NCI-H1092 (cell line): ENCODE measurements around the gene RPN2.
A peak's percentile ranks its signal among the peaks of the same experiment; 100 is the strongest.

Experiments
- DNase-seq: peaks from one replicate; lab custom pipeline; 2025; lab: John Stamatoyannopoulos, UW

Gene RPN2

DNA sequence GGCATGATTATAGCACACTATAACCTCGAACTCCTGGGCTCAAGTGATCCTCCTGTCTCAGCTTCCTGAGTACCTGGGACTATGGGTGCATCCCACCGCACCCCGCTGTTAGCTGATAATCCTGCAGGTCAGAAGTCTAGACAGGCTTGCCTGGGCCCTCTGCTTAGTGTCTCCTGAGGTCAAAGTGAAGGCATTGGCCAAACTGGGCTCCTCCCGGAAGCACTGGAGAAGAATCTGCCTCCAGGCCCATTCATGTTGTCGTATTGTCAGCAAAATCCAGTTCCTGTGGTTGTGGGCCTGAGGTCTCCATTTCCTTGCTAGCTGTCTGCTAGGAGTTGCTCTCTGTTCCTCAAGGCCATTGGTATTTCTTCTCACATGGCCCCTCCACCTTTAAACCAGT, 6.6 kb downstream of the RPN2 start:
- DNase-seq, result no peak

DNA sequence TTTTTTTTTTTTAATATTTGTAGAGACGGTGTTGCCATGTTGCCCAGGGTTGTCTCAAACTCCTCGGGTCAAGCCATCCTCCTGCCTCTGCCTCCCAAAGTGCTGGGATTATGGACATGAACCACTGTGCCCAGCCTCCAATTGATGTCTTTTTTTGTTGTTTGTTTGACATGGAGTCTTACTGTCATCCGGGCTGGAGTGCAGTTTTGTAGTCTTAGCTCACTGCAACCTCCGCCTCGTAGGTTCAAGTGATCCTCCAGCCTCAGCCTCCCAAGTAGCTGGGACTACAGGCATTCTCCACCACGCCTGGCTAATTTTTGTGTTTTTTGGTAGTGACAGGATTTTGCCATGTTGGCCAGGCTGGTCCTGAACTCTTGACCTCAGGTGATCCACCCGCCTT, 9.7 kb downstream of the RPN2 start:
- no peak for DNase-seq

DNA sequence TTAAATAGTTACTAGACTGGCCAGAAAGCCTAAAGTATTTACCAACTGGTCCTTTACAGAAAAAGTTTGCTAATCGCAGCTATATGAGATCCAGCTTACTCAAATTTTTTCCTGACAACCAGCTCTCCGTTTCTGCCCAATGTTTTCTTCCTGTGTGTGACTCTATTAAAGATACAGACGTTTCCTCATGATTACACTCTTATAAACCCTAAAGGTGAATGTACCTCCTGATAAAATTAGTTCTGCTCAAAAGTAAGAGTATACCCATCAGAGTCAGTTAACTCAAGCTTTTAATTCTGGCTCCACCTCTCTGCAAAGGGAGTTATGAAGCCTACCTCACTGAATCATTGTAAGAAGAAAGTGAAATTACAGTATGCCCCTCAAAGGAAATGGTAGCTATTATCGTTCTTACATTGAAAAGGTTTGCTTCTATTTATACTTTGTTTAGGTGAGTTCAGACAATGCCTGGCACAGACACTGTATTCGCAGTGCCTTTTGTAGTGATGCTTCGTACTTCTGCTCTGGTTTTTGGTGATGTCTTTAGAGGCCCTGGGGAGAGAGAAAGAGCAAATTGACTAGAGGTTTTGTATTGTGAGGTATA, 10.4 kb downstream of the RPN2 start:
- DNase-seq, result no peak

DNA sequence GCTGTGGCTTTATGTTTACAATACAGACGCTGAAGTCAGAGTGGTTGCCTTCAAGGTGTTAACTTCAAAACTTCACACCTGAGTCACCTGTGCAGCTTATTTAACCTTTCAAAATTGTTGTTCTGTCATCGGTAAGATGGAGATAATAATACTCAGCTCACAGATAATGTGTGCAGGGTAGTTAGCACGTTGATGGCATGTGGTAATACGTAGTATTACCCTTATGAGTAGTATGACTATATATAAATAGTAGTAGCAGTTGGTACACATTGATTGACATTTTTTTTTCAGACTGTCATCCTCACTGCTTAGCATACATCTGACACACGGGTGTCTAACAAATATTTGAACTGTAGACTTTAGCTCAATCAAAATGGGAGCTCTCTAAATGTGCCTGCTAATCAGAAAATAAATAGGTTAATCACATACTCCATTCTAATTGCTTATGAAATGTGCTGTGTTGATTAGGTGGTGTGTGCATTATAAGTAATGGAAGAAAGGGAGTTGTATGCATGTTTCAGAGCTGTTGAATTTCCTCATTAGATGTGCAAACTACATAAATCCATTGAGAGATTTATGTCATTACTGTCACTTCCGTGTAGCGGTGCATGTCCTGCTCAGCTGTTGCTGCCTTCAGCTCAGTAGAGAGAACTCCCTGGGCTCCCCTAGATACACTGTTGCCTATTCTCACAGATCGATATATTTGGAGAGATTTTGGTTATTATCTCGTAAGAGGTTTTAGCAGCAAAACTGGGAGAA, 11.4 kb downstream of the RPN2 start:
- DNase-seq, result no peak

DNA sequence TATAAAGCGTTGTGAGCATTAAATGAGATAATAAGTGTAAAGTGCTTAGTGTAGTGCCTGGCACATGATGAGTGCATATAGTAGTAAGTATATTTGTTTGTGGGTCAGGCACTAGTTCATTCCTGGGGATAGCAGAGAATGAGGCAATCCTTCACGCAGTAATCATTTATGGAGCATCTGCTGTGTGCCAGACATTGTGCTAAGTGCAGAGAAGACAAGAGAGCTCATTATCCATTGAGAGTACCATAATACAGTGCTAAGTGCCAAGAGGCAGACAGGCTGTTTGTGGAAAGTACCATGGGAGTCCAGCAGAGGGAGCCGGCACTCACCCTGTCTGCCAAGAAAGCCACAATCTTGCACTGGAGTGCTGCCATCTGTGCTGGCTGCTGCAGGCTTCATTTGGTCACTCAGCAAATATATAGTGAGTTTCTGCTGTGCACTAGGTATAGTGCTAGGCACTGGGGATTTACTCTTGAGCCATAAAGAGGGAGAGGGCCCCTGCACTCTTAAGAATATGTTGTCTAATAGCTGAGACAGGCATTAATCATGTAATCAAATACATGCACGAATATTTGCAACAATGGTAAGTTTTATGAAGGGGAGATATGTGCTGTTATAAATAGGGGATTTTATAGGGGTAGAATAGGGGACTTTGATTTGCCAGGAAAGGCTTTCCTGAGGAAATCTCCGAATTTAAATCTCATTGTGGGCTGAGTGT, 13.2 kb downstream of the RPN2 start:
- peak; percentile 73 for DNase-seq

DNA sequence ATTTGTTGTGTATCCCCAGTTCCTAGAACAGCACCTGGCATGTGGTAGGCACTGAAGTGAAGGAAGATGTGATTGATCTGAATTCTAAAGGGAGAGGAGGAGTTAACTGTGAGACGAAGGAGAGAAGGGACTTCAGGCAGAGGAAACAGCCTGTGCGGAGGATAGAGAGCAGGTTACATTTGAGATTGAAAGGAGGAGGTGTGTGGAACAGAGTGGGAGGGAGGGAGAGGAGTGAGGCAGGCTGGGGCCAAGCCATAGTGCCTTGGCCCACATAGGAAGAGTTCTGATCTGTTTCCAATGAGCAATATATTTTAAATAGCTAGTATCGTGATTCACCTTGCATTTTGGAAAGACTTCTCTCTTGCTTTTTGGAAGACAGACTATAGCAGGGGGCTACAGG, 14.1 kb downstream of the RPN2 start:
- DNase-seq, result no peak

DNA sequence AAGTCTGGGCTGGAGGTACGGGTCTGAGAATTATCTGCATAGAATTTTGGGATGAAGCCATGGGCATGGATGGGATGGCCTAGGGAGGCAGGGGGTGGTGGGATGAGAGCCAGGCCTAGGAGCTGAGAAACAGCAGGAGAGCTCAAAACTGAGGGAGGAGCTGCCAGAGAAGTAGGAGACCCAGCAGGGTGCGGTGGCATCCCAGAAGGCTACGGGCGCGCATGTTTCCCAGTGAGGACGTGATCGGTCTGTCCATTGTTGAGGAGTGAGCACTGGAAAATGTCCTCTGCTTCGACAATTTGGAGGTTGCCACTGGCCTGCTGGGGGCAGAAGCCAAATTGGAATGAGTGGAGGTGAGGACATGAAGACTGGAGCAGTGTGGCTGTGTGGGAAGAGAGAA, 14.7 kb downstream of the RPN2 start:
- DNase-seq, result no peak

DNA sequence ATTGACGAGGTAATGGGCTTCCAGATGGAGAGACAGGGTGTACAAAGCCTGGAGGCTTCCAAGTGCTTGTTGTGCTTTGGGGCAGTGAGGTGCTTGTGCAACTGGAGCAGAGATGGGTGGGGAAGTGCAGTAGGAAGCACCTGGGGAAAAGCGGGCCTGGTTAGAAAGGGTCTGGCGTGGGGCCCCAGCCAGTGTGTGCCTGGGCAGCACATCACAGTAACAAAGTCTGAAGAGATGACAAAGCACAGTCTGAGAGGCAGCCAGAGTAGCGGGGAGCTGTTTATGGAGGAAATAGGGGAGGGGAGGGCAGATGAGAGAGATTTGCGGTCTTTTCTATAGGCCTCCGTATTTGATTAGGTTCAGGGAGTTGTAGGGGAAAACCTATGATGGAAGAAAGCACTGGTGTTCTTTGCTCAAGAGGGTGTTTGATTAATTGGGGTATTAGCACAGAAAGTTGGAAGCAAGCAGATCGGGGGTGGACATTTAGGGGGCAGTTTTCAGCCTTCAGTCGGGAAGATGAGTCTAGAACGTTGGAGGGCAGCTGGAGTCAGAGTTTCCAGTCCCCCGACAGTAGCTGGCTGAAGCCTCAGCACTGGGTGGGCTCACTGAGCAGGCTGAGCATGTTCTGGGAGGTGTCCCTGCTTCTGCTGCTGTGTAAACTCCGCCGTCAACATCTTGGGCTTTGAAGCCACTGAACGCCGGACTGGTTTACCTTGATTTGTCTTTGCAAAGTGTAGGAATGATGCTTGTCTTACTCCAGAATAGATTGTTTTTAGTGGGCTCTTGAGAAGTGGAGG, 15.7 kb downstream of the RPN2 start:
- DNase-seq, result no peak

DNA sequence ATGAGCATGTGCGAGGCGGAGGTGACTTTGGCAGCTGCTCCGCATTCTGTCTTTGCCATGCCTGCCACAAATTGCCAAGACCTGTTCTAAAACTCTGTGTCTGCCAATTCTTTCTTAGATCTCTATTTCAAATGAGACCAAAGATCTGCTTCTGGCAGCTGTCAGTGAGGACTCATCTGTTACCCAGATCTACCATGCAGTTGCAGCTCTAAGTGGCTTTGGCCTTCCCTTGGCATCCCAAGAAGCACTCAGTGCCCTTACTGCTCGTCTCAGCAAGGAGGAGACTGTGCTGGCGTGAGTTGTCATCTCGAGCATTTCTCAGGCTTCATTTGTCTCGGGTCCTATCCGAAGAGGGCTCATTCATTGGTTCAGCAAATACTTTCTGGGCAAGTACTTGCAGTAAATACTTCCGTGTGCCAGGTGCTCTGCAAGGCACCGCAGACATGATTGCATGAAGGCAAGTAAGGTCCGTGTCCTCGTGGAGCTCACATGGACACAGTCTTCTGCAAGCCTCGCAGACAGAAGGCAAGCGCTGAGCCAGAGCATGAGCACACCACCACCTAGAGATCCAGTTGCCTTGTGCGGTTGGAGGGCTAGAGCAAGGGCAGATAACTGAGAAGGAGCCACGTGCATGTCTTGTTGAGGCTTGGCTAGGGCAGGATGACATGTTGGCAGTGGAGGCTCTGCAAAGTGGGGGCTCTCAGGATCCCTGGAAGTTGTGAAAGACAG, 20.0 kb downstream of the RPN2 start:
- no peak for DNase-seq

DNA sequence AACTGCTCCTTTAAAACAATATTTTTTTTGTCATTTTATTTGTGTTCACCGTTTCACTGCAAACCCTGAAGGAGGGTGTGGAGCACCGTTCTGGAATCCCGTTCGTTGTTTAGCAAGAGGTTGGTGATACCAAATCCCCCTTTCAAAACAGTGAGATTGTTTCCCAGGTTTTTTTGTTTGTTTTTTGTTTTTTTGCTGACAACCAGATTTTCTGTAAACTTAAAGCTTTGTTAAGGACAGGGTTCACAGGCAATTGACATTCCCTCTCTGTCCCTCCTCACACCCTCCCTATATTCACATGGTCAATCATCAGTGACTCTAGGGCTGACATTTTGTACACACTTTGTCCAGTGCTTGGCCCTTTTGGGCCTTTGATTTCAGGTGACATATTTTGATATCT, 21.2 kb downstream of the RPN2 start:
- DNase-seq, result no peak

DNA sequence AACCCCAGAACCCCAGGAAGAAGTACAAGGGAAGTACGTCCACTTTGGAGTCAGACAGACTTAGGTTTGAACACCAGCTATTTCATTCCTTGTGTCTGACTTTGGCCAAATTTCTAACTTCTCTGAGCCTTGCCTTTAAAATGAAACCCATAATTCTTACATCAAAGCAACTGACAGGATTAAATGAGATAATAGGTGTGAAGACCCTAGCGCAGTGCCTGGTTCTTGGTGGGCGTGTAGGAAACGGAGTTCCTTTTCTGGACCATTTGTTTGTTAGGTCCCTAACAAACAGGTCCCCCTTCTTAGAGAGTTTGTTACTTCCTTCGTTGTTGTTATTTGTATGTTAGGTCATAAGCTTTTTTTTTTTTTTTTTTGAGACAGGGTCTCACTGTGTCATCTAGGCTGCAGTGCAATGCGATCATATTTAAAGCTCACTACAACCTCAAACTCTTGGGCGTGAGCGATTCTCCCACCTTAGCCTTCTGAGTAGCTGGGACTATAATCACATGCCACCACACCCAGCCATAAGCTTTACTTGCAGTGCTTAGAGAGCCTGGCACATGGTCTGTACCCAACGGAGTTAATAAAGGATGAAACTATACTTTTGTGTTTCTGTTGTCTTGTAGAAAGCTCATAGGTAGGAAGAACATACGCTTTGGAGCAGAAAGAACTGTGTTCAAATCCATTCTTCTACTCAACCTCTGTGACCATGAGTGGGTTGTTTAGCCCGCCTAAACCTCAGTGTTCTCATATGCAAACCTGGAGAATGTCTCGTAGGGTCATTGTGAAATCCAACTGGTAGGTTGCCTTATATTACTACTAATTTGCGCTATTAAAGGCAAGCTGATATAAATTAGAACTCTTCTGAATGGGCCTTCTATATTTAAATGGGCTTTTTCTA, 22.0 kb downstream of the RPN2 start:
- DNase-seq, result no peak

DNA sequence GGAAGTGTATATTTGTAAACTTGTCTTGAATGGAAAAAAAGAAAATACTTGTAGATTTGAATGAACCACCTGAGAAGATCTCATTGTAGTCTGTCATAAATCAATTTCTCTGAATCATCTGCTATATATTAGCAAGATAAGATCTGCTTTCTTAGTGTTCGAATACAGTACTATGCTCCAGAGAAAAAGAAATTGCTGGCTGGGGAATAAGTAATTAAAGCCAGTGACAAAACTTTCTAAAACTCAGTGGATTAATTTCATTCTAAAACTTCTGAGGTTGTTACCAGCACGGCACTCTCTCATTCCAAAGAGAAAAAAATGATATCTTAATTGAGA, 22.7 kb downstream of the RPN2 start:
- no peak for DNase-seq

DNA sequence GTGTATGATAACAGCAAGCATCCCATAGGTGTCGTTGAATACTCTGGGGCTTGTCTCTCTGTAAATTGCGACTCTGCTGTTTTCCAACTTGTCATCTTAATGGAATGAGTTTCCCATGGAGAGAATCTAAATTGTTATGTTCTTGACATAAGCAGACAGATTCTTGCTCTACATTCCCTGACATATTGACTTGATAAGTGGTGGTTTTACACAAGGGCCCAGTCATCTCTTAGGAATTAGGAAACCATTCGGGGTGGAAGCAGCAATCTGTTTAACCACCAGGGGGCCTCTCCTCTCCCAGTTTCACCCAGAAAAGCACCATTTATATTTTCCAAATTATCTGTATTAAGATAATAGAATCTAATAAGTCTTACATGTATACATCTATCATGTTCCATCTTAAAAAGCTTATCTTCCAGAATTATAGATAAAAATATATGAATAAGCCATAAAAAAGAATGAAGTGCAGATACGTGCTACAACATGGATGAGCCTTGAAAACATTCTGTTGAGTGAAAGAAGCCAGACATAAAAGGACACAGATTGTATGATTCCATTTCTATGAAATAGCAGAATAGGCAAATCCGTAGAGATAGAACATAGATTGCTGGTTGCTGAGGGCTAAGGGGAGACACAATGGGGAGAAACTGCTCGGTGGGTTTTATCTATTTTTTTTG, 23.3 kb downstream of the RPN2 start:
- no peak for DNase-seq

DNA sequence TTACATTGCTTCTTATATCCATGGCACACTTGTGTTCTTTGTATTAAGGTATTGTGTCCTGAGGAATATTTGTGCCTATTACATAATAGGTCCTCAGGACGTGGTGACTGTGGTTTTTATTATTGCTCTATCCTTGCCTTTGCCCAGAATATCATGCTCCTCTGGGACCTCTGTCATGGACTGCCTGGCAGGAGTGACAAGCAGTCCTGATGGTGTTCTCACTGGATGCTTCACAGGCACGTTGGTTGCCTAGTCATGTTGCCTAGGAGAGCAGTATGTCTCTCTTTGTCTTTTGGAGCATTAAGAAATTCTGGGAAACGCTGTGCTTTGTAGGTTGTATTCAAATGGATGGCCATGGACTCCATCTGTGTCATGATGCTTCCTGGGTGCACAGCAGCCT, 24.9 kb downstream of the RPN2 start:
- no peak for DNase-seq

DNA sequence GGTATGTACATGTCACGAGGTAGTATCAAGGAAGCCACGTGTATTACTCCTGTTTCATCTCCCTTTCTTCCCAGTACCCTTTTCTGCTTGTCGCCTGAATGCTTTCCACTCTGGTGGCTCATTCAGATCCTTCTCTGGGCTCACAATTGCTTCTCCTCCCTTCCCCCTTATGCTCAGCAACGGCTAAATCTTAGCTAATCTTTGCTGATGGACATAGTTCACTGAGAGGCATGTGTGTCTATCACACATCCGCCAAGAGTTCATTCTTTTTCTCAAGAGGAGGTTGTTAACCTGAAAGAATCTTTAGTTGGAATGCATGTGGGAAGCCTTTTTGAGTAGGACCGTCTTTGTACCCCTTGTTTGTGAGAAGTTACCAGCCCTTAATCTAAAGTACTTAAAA, 26.0 kb downstream of the RPN2 start:
- no peak for DNase-seq

DNA sequence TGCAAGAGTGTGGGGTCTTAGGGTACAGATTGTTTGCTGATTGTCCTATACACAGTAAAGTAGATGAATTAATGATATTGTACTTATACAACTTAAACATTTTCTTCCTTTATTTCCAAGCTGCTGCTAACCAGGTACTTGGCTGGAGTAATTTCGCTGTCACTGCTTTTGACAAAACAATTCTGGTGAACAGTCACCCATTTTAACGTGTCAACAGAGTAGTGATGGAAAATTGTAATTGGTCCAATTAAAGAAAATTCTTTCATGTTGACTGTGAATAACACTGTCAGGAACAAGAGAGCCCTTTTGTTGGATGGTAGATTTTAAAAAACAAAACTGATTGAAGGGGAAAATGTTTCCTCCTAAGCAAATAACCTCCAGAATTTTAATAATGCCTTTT, 26.7 kb downstream of the RPN2 start:
- DNase-seq, result no peak

DNA sequence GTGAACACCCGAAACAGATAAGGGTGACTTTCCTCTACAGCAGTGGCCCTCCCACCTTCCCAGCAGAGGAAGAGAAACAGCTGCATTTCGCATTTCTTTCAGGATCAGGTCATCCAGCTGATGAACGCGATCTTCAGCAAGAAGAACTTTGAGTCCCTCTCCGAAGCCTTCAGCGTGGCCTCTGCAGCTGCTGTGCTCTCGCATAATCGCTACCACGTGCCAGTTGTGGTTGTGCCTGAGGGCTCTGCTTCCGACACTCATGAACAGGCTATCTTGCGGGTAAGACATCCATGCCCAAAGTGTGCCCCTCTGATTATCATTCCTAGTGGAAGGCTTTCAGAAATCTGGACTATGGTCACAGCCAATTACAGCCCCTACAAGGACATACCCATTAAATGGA, 28.0 kb downstream of the RPN2 start:
- DNase-seq, result no peak

DNA sequence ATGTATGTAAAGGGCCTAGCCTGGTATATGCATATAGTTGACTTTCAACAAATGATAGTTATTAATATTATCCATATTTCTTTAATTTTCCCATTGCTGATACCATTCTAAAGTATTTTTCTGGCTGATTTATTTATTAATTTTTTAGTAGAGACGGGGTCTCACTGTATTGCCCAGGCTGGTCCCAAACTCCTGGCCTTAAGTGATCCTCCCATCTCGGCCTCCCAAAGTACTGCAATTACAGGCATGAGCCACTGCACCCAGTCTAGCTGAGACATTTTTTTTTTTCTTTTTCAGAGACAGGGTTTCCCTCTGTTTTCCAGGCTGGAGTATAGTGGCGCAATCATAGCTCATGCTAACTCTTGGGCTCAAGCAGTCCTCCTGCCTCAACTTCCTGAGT, 30.1 kb downstream of the RPN2 start:
- DNase-seq, result no peak

DNA sequence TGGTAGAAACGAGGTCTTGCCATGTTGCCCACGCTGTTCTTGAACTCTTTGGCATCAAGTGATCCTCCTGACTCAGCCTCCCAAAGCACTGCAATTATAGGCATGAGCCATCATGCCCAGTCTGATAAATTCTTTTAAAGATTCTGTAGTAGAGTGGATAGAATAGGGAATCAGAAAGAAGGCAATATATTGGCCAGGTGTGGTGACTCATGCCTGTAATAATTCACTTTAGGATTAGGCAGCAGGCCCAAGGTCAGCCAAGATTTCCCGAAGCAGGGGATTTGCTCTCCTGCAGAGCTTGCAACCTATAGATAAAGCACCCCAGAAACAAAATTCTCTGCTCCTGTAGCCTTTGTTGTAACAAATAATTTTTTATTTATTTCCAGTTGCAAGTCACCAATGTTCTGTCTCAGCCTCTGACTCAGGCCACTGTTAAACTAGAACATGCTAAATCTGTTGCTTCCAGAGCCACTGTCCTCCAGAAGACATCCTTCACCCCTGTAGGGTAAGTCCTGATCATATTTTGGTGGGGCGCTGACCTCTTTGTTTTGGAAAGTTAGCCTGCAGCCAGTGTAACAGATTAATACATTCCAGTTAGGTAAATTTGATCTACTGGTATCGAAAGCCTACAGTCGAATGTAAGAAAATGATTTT, 30.7 kb downstream of the RPN2 start:
- no peak for DNase-seq

DNA sequence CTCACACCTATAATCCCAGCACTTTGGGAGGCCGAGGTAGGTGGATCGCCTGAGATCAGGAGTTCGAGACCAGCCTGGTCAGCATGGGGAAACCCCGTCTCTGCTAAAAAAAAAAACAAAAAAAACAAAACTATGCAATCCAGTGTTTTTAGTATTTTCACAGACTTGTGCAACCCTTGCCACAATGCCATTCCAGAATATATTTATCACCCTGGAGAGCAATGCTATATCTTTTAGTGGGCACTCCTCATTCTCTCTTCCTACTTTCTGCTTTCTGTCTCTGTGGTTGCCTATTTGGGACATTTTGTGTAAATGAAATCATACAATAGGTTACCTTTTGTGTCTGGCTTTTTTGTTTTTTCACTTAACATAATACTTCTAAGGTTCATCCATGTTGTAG, 39.3 kb downstream of the RPN2 start:
- no peak for DNase-seq
